ENCODE data around the gene ARAP2. TPM values are rescaled to one million over a fixed set of nuclear protein-coding genes. Genes with fewer than 3 reads are reported as not detected.

ARAP2 gene
- total and polyA plus RNA-seq, 2 of the 13 experiments (the other 11 are each of a cell fraction or from before 2014, with no cell fraction given): 0.37 to 1.4 TPM

DNA sequence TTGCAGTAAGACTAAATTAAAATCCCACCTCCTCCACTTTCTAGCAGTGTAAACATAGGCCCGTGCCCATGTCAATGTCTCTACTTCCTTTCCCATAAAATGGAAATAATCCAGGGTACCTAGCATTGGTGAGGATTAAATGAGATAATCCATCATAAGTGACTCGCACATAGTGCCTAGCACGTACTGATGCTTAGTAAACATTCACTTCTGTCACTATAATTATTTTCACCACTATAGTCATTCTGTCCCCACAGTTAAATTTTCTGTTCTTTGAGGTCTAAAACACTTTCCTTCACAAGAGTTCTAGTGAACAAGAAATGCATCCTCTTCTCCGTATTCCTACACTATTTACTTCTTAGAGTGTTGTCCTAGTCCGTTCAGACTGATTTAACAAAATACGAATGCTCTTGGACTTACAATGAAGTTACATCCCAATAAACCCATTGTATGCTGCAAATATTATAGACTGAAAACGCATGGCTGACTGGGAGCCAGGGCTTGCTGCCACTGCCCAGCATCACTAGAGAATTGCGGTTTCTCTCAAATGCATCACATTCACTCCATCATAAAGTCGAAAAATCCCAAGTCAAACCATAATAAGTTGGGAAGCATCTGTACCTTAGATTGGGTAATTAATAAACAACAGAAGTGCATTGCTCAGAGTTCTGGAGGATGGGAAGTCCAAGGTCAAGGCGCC is 10.6 kb downstream of the ARAP2 start:
- Histone ChIP-seq H3K9me3 (ENCODE audit: low read length) (no peaks in the 10 kb centered on the region), H3K79me2 (ENCODE audit: insufficient read depth, low read length) (no peaks in the 10 kb centered on the region), H3K27me3 (ENCODE audit: control insufficient read depth in 1 of 2, insufficient read depth in 2 of 2, low read length in 2 of 2) (no peaks in the 10 kb centered on the region), H3K36me3 (replicated peaks in 1 of 2; ENCODE audit: control insufficient read depth in 1 of 2, insufficient read depth in 2 of 2, low read length in 2 of 2) (no peaks in the 10 kb centered on the region), H4K20me1 (ENCODE audit: insufficient read depth, low read length) (no peaks in the 10 kb centered on the region), H3K9ac (ENCODE audit: insufficient read depth, low read depth, low read length) (no peak overlapping the region), H3K27ac (ENCODE audit: extremely low read length, insufficient read depth, low read length) (no peak overlapping the region), H2AFZ (ENCODE audit: low read length) (no peak overlapping the region), H3K4me3 (replicated peaks in 1 of 3; ENCODE audit: insufficient read depth in 1 of 3, low read depth in 2 of 3, low read length in 3 of 3) (no peak overlapping the region), H3K4me1 (ENCODE audit: insufficient read depth, low read length) (no peaks in the 10 kb centered on the region), H3K4me2 (ENCODE audit: low read depth, low read length) (no peak overlapping the region)
- DNase-seq (ENCODE audit: low spot score) (no peak), FAIRE-seq (no peak), ATAC-seq (no peak)
- intact Hi-C loops (cut with micrococcal nuclease; ENCODE audit: unreplicated experiment) (no loop called here), in situ Hi-C loops (cut with HindIII; ENCODE audit: extremely low pct_ligation_motif_present, low pct_unique_long_range_greater_than_20kb) (no loop called here)
- POLR2A ChIA-PET: no interaction called here
- CTCF ChIA-PET (ENCODE audit: low intra/inter-chr PET ratio, low total read pairs): no interaction called here
- TF ChIP-seq ZNF709 (CRISPR knock-in tag; IDR thresholded peaks at IDR 0.05): no peak
- no peak for TF ChIP-seq CHCHD3 (CRISPR knock-in tag; IDR thresholded peaks at IDR 0.05)
- TF ChIP-seq HIVEP1 (CRISPR knock-in tag; IDR thresholded peaks at IDR 0.05): no peak
- TF ChIP-seq, protein P1, sequence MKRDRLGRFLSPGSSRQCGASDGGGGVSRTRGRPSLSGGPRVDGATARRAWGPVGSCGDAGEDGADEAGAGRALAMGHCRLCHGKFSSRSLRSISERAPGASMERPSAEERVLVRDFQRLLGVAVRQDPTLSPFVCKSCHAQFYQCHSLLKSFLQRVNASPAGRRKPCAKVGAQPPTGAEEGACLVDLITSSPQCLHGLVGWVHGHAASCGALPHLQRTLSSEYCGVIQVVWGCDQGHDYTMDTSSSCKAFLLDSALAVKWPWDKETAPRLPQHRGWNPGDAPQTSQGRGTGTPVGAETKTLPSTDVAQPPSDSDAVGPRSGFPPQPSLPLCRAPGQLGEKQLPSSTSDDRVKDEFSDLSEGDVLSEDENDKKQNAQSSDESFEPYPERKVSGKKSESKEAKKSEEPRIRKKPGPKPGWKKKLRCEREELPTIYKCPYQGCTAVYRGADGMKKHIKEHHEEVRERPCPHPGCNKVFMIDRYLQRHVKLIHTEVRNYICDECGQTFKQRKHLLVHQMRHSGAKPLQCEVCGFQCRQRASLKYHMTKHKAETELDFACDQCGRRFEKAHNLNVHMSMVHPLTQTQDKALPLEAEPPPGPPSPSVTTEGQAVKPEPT (CRISPR knock-in tag; IDR thresholded peaks at IDR 0.05; ENCODE audit: low read depth): no peak
- TF ChIP-seq ZFP62 (CRISPR knock-in tag; IDR thresholded peaks at IDR 0.05): no peak
- TF ChIP-seq TMF1 (CRISPR knock-in tag; IDR thresholded peaks at IDR 0.05; ENCODE audit: low read depth): no peak
- TF ChIP-seq, protein P2, sequence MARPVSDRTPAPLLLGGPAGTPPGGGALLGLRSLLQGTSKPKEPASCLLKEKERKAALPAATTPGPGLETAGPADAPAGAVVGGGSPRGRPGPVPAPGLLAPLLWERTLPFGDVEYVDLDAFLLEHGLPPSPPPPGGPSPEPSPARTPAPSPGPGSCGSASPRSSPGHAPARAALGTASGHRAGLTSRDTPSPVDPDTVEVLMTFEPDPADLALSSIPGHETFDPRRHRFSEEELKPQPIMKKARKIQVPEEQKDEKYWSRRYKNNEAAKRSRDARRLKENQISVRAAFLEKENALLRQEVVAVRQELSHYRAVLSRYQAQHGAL (CRISPR knock-in tag; IDR thresholded peaks at IDR 0.05; ENCODE audit: not compliant biosample characterization): no peak
- no peak for TF ChIP-seq ZNF510 (CRISPR knock-in tag; IDR thresholded peaks at IDR 0.05; ENCODE audit: low read depth)
- TF ChIP-seq MED1 (CRISPR knock-in tag; IDR thresholded peaks at IDR 0.05): no peak
- no TSS peak for BruUV-seq (replicated peaks)
- whole genome bisulfite sequencing (ENCODE audit: low lambda C conversion rate): 39% methylated on average over 10 of the region's 10 CpGs
